IgD-negative memory B cell (primary cell): Measurements from ENCODE around the gene MYO3B. TPM values are rescaled to one million over a fixed set of nuclear protein-coding genes. Genes with fewer than 3 reads are reported as not detected.

Experiments
- H3K27ac Mint-ChIP-seq, 3 donors: one replicate each; pipeline ENCODE4 v1.8.0; 2020 to 2022; ENCODE audit warnings: mild to moderate bottlenecking in 3 of 3, mixed read lengths in 3 of 3, moderate library complexity in 1 of 3
- H3K27me3 Mint-ChIP-seq: one replicate; pipeline ENCODE4 v1.8.0; 2021; ENCODE audit warnings: mixed read lengths
- H3K36me3 Mint-ChIP-seq: one replicate; pipeline ENCODE4 v1.8.0; 2020; ENCODE audit warnings: mild to moderate bottlenecking, mixed read lengths
- H3K4me1 Mint-ChIP-seq, 3 donors: one replicate each; pipeline ENCODE4 v1.8.0; 2020 to 2022; ENCODE audit warnings: mixed read lengths in 3 of 3, mild to moderate bottlenecking in 1 of 3
- H3K4me3 Mint-ChIP-seq, 4 donors: one replicate each; pipeline ENCODE4 v1.8.0; 2020 to 2022; ENCODE audit warnings: mild to moderate bottlenecking in 4 of 4, mixed read lengths in 4 of 4, moderate library complexity in 3 of 4
- H3K9me3 Mint-ChIP-seq, 3 donors: one replicate each; pipeline ENCODE4 v1.8.0; 2020 to 2021; ENCODE audit warnings: mixed read lengths in 3 of 3, mild to moderate bottlenecking in 1 of 3
- polyA plus RNA-seq: library from polyadenylated mRNA; unstranded; fragments of 300-500 nt; fragmentation: Illumina TruSeq; gene quantifications from one replicate; pipeline ENCODE4 v1.2.3, GENCODE V29; 2021

Gene MYO3B
- polyA plus RNA-seq, 1 donor from 2014 or later = 0.23 TPM

DNA sequence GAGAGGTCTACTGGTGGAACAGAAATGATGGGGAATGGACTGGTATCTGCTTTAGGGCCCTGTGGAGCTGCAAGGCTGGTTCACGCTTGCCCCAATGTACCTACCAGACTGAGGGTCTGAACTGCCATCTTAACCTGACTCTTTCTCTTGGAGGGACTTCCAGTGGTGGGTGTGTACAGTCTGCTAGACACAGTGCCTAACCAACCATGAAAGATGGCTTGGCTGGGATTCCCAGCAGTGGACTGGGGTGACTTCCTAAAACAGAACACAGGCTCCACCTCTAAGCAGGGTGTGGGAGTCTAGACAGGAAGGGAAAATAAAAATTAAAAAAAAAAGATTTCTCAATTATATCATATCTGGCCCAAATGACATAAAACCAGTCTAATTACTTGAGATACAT is 25.5 kb upstream of the MYO3B start:
- Mint-ChIP-seq H3K9me3 (peaks cover 0 to 4% (median 0%) of the 10 kb centered on the region in 3 donors), H3K27ac (no peak overlapping the region), H3K27me3 (no peaks in the 10 kb centered on the region), H3K4me1 (peaks cover 0 to 12% (median 0%) of the 10 kb centered on the region in 3 donors), H3K4me3 (no peak overlapping the region), H3K36me3 (no peaks in the 10 kb centered on the region)

DNA sequence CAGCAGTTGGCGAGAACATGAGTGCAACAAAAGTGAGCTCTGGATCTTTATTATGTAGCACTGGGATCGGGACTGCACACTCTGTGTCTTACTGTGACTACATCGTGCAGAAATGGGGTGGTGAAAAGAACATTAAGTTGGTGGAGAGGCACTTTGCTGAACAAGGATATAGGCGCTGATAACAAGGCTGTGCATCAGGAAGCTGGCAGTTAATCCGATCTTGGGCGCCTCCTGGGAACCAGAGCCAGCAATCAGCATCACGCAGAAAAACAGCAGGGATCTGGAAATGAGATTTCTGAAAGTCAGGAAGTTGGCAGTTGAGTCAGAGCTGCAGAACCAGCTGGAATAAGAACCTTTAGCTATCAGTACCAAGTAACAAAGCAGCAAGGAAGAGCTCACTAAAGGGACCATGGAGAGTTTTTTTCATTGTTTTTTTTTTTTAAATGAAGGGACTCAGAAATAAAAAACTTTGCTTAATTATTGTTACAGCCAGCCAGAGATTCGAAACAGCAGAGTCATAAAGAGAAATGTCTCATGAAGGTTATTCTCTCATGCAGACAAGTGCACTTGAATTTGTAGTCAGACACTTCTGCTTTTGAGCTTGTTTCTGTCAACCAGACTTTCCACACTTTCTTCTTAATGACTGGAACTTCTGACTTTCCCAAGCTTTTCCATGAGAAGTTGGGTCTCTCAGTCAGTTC is 22.8 kb upstream of the MYO3B start:
- Mint-ChIP-seq H3K4me1 (peaks cover 0 to 12% (median 0%) of the 10 kb centered on the region in 3 donors), H3K27me3 (no peaks in the 10 kb centered on the region), H3K9me3 (no peaks in the 10 kb centered on the region), H3K27ac (peak overlapping the region in 1 of 3 donors; percentile 16), H3K36me3 (no peaks in the 10 kb centered on the region), H3K4me3 (no peak overlapping the region)

DNA sequence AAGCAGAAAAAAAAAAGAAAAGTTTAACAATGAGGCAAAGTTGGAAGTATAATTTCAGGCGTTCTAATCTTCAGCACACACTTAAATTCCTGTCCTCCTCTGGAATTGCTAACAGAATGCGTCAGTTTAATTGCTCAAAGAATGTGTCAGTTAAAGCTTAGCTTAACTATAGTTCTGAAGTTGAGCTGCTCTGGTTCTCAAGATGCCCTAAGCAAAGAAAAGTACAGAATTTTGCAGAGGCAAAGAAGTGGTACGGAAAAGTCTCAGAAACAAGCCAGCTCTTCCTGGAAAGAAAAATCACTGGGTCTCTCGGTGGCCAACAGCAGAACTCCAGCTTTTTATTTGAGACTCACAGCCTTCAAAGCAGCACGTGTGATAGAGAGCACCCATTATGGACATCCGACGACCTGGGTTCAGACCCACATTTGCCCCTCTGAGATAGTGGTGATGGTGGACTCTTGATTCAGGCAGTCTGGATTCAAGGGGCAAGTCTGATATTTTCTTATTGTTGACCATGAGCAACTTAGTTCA is 22.2 kb upstream of the MYO3B start:
- H3K9me3 Mint-ChIP-seq = no peaks in the 10 kb centered on the region

DNA sequence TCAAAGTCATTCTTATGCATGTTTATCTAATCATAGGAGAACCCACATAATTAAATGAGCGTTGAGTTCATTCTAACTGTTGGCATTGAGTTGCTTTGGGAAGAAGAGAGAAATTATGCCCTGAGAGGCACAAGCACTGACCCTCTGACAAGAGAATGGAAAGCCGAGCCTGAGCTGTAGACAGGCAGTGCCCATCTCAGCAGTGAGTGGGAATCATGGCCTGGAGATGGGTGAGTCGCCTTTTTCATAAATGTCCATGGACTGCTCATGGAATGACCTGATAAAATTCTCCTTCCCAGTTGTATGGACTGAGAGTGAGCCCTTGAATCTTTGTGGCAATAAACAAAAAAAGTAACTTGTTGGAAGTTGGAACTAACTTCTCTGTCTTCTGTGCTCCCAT is 21.4 kb upstream of the MYO3B start:
- Mint-ChIP-seq H3K9me3 (no peaks in the 10 kb centered on the region), H3K27me3 (peaks cover 3% of the 10 kb centered on the region), H3K4me3 (no peak overlapping the region), H3K36me3 (no peaks in the 10 kb centered on the region), H3K27ac (no peak overlapping the region), H3K4me1 (peaks cover 0 to 18% (median 5%) of the 10 kb centered on the region in 3 donors)

More for the DNA sequence above, 22.2 kb upstream of the MYO3B start:
- Mint-ChIP-seq H3K36me3 (no peaks in the 10 kb centered on the region), H3K4me3 (no peak overlapping the region), H3K27me3 (no peaks in the 10 kb centered on the region), H3K4me1 (peaks cover 0 to 12% (median 2%) of the 10 kb centered on the region in 3 donors), H3K27ac (no peak overlapping the region)

DNA sequence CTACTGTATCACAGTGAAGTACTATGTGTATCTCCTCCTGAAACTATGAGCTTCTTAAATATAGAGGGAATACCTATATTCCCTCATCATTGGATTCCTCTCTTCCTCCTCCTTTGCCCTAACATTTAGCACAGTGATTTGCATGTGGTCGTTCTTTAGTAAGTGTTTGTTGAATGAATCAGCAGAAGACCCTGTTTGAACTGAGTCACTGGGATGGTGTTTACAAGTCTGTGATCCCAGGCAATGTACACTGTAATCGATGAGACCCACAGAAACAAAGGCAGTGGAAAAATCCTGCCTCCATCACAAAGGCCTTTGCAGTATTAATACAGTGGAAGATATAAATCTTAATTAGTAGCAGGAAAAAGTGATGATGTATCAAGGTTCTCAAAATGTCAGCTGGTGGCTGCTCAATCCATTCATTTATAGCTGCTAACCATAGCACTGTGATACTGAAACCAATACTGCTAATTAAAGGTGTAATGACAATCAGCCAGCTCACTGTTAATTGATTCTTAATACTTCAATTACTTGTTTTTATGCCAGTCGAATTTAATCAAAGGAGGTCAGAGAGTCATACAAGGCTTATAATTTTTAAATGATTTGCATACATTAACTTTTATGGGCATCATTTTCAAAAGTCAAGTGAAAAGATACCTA is 20.8 kb upstream of the MYO3B start:
- peaks cover 0 to 18% (median 5%) of the 10 kb centered on the region in 3 donors for H3K4me1 Mint-ChIP-seq
- H3K4me3 Mint-ChIP-seq = no peak overlapping the region
- no peaks in the 10 kb centered on the region for H3K9me3 Mint-ChIP-seq
- H3K27me3 Mint-ChIP-seq = peaks cover 3% of the 10 kb centered on the region
- H3K27ac Mint-ChIP-seq = no peak overlapping the region
- no peaks in the 10 kb centered on the region for H3K36me3 Mint-ChIP-seq

DNA sequence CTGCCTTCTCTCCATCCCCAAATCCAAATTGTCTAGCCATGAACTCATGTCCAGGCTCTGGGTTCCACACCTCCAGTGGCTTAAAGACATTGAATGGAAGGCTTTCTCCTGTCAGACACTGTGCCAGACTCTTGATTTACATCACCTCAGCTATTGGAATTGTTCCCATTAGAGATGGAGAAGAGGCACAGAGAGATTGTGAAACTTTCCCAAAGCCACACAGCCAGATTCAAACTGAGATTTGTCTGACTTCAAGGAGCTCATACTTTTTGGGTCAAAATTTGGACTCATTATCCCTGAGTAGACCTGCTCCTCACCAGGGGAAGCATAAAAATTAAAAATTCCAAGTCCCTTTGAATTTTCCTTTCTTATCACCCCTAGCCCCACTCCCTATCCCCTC is 18.9 kb upstream of the MYO3B start:
- Mint-ChIP-seq H3K27me3 (peaks cover 6% of the 10 kb centered on the region), H3K27ac (peak overlapping the region in 1 of 3 donors; percentile 47), H3K4me3 (no peak overlapping the region), H3K4me1 (peaks cover 0 to 18% (median 6%) of the 10 kb centered on the region in 3 donors), H3K9me3 (no peaks in the 10 kb centered on the region), H3K36me3 (no peaks in the 10 kb centered on the region)

DNA sequence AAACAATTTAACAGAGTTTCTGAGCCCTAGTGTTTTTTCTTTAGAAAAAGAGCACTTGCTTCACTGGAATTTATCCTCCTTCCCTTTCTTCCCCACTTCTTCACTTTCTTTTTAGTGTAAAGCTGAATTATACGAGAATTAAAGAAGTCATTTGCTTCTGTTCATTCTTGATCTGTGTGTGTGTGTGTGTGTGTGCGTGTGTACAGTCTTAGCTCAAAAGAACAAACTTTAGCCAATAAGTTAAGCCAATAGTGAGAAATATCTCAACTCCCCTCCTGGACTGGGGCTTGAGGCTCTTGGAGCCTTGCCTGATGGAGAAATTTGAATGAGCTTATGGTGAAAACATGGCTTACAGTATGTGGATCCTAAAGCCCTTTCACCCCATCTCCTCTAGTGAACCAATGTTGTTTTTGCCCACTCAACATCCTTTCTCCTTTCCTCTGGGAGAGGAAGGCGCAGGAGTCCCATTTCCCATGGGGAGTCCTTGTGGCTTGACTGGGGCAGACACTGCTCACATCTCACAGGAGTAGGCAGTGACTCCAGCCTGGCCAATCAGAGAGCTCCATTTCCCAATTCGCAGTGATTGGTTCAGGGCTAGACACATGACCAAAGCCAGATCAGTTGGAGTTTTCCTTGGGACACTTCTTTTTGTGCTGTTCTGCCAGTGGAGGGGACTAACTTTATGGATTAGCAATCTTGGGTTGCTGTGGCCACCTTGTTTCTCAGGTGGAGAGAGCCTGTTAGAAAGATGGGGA is 16.3 kb upstream of the MYO3B start:
- H3K4me1 Mint-ChIP-seq = peaks cover 0 to 10% (median 6%) of the 10 kb centered on the region in 3 donors
- no peaks in the 10 kb centered on the region for H3K9me3 Mint-ChIP-seq
- H3K36me3 Mint-ChIP-seq = no peaks in the 10 kb centered on the region
- peaks cover 6% of the 10 kb centered on the region for H3K27me3 Mint-ChIP-seq
- H3K27ac Mint-ChIP-seq = no peak overlapping the region
- no peak overlapping the region for H3K4me3 Mint-ChIP-seq

DNA sequence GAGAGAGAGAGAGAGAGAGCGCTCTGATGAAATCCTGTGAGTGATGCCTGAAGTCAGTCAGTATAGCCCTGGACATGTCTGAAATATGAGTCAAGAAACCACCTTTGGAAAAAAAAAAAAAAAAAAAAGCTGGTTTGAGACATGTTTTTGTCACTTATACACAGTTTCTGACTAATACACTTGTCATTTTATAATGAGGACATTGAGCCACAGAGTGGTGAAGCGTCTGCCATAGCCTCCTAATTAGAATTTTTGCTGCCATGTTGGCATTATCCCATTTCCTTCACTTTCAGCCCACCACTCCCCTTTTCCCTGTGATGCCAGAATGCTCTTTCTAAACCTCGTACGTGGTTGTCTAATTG is 15.7 kb upstream of the MYO3B start:
- H3K27ac Mint-ChIP-seq = peak overlapping the region in 1 of 3 donors; percentile 2
- H3K9me3 Mint-ChIP-seq = no peaks in the 10 kb centered on the region

DNA sequence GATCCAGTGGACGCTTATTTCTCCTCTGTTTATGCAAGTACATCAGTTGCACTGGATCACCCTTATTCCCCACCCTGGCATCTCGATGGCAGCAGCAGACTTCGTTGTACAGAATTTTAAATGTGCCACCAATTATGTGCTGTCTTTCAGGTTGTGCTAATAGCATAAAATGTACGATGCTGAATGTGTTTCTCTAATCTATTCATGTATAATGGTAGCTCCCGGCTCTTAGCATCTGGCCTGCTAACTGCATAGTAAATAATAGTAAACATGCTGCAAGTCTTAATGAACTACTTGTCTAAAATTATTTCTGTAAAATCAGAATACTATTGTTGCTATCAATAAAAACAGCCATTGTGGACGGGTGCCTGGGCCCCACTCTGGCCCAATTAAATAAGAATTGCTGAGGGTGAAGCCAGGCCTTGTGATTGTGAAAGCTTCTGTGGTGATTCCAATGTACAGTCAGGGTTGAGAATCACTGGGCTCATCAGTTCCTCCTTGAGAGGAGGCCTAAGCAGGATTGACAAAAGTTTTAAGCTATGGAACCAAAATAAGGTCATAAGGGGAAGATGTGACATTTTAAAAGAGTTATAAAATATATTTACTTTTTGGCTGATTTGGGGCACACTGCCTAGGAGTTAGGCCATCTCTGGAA is 14.4 kb upstream of the MYO3B start:
- H3K4me1 Mint-ChIP-seq = peaks cover 0 to 6% (median 6%) of the 10 kb centered on the region in 3 donors
- no peak overlapping the region for H3K27ac Mint-ChIP-seq
- peaks cover 6% of the 10 kb centered on the region for H3K27me3 Mint-ChIP-seq
- no peaks in the 10 kb centered on the region for H3K36me3 Mint-ChIP-seq
- H3K4me3 Mint-ChIP-seq = no peak overlapping the region
- no peaks in the 10 kb centered on the region for H3K9me3 Mint-ChIP-seq

More for the DNA sequence above, 15.7 kb upstream of the MYO3B start:
- Mint-ChIP-seq H3K4me3 (no peak overlapping the region), H3K36me3 (no peaks in the 10 kb centered on the region), H3K4me1 (peaks cover 0 to 6% (median 6%) of the 10 kb centered on the region in 3 donors), H3K27me3 (peaks cover 6% of the 10 kb centered on the region)

DNA sequence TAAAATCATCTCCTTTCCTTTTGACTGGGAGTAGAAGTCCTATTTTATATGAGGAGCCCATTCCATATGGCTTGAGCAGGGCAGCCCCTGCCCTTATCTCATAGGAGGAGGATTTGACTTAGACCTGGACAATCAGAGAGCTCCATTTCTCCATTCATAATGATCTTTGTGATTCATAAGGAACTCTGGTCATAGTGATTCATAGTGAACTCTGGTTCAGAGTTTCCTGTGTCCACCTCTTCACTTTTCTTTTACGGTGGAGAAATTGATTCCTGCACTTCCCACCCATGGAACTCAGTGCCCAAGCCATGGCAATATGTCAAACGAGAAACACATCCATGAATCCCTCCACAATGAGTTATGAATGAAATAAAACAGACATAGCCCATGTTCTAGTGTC is 12.8 kb upstream of the MYO3B start:
- no peak overlapping the region for H3K4me3 Mint-ChIP-seq
- no peaks in the 10 kb centered on the region for H3K9me3 Mint-ChIP-seq
- H3K27ac Mint-ChIP-seq = no peak overlapping the region
- peaks cover 6% of the 10 kb centered on the region for H3K27me3 Mint-ChIP-seq
- H3K36me3 Mint-ChIP-seq = no peaks in the 10 kb centered on the region
- H3K4me1 Mint-ChIP-seq = peaks cover 0 to 6% (median 6%) of the 10 kb centered on the region in 3 donors

DNA sequence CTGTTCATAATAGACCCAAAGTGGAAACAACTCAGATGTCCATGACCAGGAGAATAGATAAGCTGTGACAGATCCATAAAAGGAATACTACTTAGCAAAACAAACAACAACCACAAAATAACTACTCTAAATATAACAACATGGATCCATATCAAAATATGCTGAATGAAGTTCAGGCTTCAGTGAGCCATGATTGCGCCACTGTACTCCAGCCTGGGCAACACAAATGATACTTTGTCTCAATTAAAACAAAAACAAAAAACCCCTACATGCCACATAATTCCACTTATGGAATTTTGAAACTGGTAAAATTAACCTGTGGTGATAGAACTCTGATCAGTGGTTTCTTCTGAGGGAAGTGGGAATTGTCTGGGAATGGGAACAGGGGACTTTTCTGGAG is 11.2 kb upstream of the MYO3B start:
- H3K36me3 Mint-ChIP-seq = no peaks in the 10 kb centered on the region

DNA sequence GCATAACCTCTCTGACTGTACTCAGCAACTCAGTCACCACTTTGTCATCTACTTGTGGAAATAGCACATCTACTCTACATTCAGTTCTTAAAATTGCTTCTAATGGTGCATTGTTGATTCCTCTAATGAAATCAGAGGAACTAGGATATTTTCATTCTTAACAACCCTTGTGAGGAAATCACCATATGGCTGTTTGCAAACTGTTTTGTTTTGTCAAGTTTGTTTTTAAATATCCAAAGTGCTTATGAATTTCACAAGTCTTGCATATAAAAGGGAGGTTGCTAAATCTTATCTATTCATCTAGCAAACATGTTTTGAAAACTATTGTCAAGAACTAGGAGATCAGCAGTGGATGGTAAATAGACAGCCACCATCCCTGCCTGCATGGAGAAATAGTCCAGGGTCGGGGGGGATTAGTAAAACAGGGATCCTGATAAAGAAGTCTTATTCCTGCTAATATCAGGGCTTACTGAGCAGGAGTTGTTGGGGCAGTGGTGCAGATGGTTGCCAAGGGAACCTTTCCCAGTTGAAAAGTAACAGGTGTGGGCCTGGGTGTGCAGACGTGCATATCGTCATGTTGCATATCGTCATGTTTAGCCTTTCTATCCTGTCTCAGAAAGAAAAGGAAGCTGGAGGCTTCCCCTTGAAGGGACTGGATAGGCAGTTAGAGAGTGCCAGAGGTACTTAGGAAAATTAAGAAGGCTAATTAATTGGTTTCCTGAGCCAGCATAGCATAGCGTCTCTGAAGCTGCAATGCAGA is 7.5 kb upstream of the MYO3B start:
- Mint-ChIP-seq H3K4me1 (no peaks in the 10 kb centered on the region), H3K27me3 (no peaks in the 10 kb centered on the region), H3K36me3 (no peaks in the 10 kb centered on the region), H3K27ac (no peak overlapping the region), H3K9me3 (no peaks in the 10 kb centered on the region), H3K4me3 (no peak overlapping the region)

More for the DNA sequence above, 11.2 kb upstream of the MYO3B start:
- peaks cover 0 to 1% (median 0%) of the 10 kb centered on the region in 3 donors for H3K4me1 Mint-ChIP-seq
- no peaks in the 10 kb centered on the region for H3K9me3 Mint-ChIP-seq
- no peak overlapping the region for H3K27ac Mint-ChIP-seq
- H3K4me3 Mint-ChIP-seq = no peak overlapping the region
- peaks cover 3% of the 10 kb centered on the region for H3K27me3 Mint-ChIP-seq

DNA sequence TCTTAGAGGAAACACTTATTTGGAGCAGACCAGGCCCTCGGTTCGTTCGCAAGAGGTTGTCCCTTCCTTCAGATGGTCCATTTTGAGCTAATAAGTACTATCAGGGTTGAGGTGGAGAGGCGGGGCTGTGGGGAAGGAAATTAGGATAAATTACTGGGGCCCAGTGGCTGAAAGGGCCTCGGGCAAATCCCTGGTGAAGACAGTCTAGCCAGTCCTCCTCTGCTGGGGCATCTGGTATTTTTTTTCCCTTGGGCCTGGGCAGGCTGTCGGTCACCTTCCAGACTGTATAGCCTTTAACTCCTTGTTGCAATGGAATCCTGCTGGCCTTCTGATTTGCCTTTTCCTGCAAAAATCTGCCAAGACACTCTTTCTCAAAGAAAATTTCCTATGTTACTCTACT is 1.7 kb upstream of the MYO3B start:
- H3K9me3 Mint-ChIP-seq = no peaks in the 10 kb centered on the region
- H3K27me3 Mint-ChIP-seq = no peaks in the 10 kb centered on the region
- H3K36me3 Mint-ChIP-seq = no peaks in the 10 kb centered on the region
- no peak overlapping the region for H3K27ac Mint-ChIP-seq
- no peak overlapping the region for H3K4me3 Mint-ChIP-seq
- H3K4me1 Mint-ChIP-seq = peaks cover 4 to 5% (median 5%) of the 10 kb centered on the region in 3 donors

DNA sequence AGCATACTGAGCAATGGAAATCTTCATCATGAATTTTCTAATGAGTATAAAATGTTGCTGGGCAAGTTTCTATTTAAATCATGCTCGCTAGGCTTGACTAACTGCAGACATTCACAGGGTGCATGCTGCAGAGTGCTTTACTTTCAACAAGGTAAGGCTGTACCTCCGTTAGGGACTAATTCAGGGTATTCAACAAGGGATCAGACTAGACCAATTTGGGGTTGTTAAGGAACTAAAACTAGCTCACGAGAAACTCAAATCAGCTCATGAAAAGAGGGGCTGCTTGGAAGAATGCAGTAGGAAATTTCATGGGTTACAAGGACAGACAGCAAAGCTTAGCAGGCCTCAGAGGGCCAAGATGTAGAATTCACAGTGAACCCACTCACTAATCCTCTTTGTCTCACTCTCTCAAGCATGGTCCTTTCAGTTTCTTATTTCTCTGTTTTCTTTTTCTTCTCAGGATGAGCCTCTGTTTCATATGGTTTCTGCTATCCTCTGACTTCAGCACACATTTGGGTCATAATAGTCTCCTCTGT is 2.2 kb downstream of the MYO3B start:
- H3K4me1 Mint-ChIP-seq = peaks cover 4 to 5% (median 5%) of the 10 kb centered on the region in 3 donors
- H3K27ac Mint-ChIP-seq = no peak overlapping the region
- H3K4me3 Mint-ChIP-seq = no peak overlapping the region
- H3K9me3 Mint-ChIP-seq = peaks cover 0 to 3% (median 2%) of the 10 kb centered on the region in 3 donors
- H3K36me3 Mint-ChIP-seq = no peaks in the 10 kb centered on the region
- H3K27me3 Mint-ChIP-seq = no peaks in the 10 kb centered on the region
